OCI-LY7 (cell line): ENCODE measurements around the gene WDR41. TPM values are rescaled to one million over a fixed set of nuclear protein-coding genes. Genes with fewer than 3 reads are reported as not detected.

ENCODE experiments used
- BruUV-seq: library from RNA; stranded (reverse); fragments of 400-500 nt; replicated peaks from 2 replicates; lab custom pipeline; 2021; lab: Mats Ljungman, UMichigan
- CTCF ChIA-PET: fragments of 300-600 bp; sonication (Branson Sonifier 250); formaldehyde crosslinking; loops from one replicate; lab custom pipeline; 2022; ENCODE audit warnings: antibody characterized with exemption; ENCODE audit not compliant: unreplicated experiment; lab: Charles Lee
- POLR2A ChIA-PET: fragments of 300-600 bp; sonication (Branson Sonifier 250); formaldehyde crosslinking; loops from one replicate; lab custom pipeline; 2022; ENCODE audit warnings: antibody characterized with exemption; lab: Charles Lee
- DNase-seq: peaks from one replicate; pipeline ENCODE4 v3.0.0-alpha.2; 2015; ENCODE audit warnings: low spot score
- H2AFZ ChIP-seq: fragments of 200-600 bp; sonication (generic), shearing (Covaris generic); 2 replicates; pipeline ENCODE4 v1.6.1; 2014; ENCODE audit warnings: mild to moderate bottlenecking, antibody characterized with exemption, low read length, moderate library complexity
- H3K27ac ChIP-seq: fragments of 200-600 bp; sonication (generic); 2 replicates; pipeline ENCODE4 v1.5.1; 2014; ENCODE audit warnings: mixed run types, low read depth, mild to moderate bottlenecking, moderate library complexity, low read length, inconsistent platforms; ENCODE audit not compliant: poor library complexity, severe bottlenecking
- H3K36me3 ChIP-seq: fragments of 200-600 bp; sonication (generic); 2 replicates; pipeline ENCODE4 v1.6.1; 2014; ENCODE audit warnings: mild to moderate bottlenecking, antibody characterized with exemption, low read length, moderate library complexity, mixed read lengths; ENCODE audit not compliant: insufficient read depth
- H3K4me1 ChIP-seq: fragments of 200-600 bp; sonication (generic); 2 replicates; pipeline ENCODE4 v1.5.1; 2014; ENCODE audit warnings: mild to moderate bottlenecking, low read length; ENCODE audit not compliant: insufficient read depth, poor library complexity, severe bottlenecking
- H3K4me2 ChIP-seq: fragments of 200-600 bp; sonication (generic); 2 replicates; pipeline ENCODE4 v1.6.1; 2014; ENCODE audit warnings: mild to moderate bottlenecking, low read length
- H3K4me3 ChIP-seq: fragments of 200-600 bp; sonication (generic); 2 replicates; pipeline ENCODE4 v1.5.1; 2014; ENCODE audit warnings: mild to moderate bottlenecking, low read depth, low read length; ENCODE audit not compliant: poor library complexity, severe bottlenecking
- H3K79me2 ChIP-seq: fragments of 200-600 bp; sonication (generic); 2 replicates; pipeline ENCODE4 v1.6.1; 2016; ENCODE audit warnings: low read depth, mild to moderate bottlenecking, low read length, moderate library complexity, mixed read lengths; ENCODE audit not compliant: insufficient read depth
- H3K9me2 ChIP-seq: fragments of 200-600 bp; sonication (generic); 2 replicates; pipeline ENCODE4 v1.6.1; 2016; ENCODE audit warnings: mild to moderate bottlenecking, low read length, mixed read lengths; ENCODE audit not compliant: insufficient read depth
- H3K9me3 ChIP-seq: fragments of 200-600 bp; sonication (generic); 2 replicates; pipeline ENCODE4 v1.6.1; 2014; ENCODE audit warnings: mild to moderate bottlenecking, mixed run types, low read length, mixed read lengths
- H4K20me1 ChIP-seq: fragments of 200-600 bp; sonication (generic); 2 replicates; pipeline ENCODE4 v1.6.1; 2014; ENCODE audit warnings: mild to moderate bottlenecking, antibody characterized with exemption, low read length, moderate library complexity, mixed read lengths; ENCODE audit not compliant: insufficient read depth
- CTCF ChIP-seq: fragments of 200-600 bp; sonication (generic); conservative IDR thresholded peaks from 2 replicates; pipeline ENCODE4 v1.5.1; 2014; ENCODE audit warnings: mild to moderate bottlenecking, antibody characterized with exemption, low read length, moderate library complexity, mixed read lengths
- EZH2phosphoT487 ChIP-seq: fragments of 200-600 bp; sonication (generic); IDR thresholded peaks from 2 replicates; pipeline ENCODE4 v1.6.1; 2018; ENCODE audit warnings: low read depth, borderline replicate concordance, mild to moderate bottlenecking, mixed run types, antibody characterized with exemption, low read length, moderate library complexity, mixed read lengths
- intact Hi-C: fragments of 100-400 bp; cut with micrococcal nuclease; formaldehyde crosslinking; loops from one replicate; pipeline ENCODE4 v1.10.0; 2022; ENCODE audit not compliant: unreplicated experiment
- total RNA-seq, 2 experiments: library from RNA; depleted of rRNA in 1 of 2; stranded (reverse); fragments of >200 nt in 1 of 2; shearing (Covaris generic) in 1 of 2; gene quantifications; 2 replicates each; pipeline ENCODE4 v1.2.3, GENCODE V29; 2014 to 2022

Gene WDR41
- total RNA-seq, 2 experiments from 2014 or later: 75.1 to 80.2 TPM

- no TSS peak for BruUV-seq
- ChIA-PET CTCF (no interaction called here), POLR2A (interaction anchor here (0.6 to 1.0 kb wide), 4 partner anchors 11 to 887 kb away, joined by 3 to 7 read pairs (median 3); no protein-coding TSS in a partner anchor)
- Histone ChIP-seq H3K4me2 (no peak overlapping the region), H3K79me2 (no peaks in the 10 kb centered on the region; the same call in 1 of the 2 replicates), H2AFZ (no peak overlapping the region), H4K20me1 (no peaks in the 10 kb centered on the region), H3K27ac (no peak overlapping the region), H3K9me2 (no peaks in the 10 kb centered on the region), H3K9me3 (no peaks in the 10 kb centered on the region), H3K4me3 (no peak overlapping the region), H3K36me3 (peaks cover 39% of the 10 kb centered on the region), H3K4me1 (no peaks in the 10 kb centered on the region)
- no peak for TF ChIP-seq CTCF
- no peak for TF ChIP-seq EZH2phosphoT487
- intact Hi-C loops: no loop called here
- no peak for DNase-seq
These were observed 28.2 kb downstream of the WDR41 start for GRCh38 chr5:77463905-77464304.

DNA sequence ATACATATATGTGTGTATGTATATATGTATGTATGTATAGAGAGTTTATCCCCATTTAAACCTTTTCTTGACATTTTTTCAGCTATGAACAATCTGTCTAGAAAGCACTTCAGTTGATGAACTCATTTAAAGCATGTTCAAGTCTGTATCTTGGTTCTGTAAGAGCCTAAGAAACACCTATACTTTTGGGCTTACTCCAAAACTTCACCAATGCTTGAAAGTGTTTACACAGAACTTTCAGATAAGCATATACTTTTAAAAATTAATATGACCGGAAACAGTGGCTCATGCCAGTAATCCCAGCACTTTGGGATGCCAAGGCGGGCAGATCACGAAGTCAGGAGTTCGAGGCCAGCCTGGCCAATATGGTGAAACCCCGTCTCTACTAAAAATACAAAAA, 30.8 kb downstream of the WDR41 start:
- H4K20me1 ChIP-seq: no peaks in the 10 kb centered on the region
- no peaks in the 10 kb centered on the region for H3K9me2 ChIP-seq
- H3K9me3 ChIP-seq: no peaks in the 10 kb centered on the region
- intact Hi-C loops: no loop called here
- no peak overlapping the region for H3K27ac ChIP-seq
- POLR2A ChIA-PET: no interaction called here
- no peaks in the 10 kb centered on the region for H3K79me2 ChIP-seq
- no peak overlapping the region for H2AFZ ChIP-seq
- TF ChIP-seq CTCF: no peak
- TF ChIP-seq EZH2phosphoT487: no peak
- H3K4me3 ChIP-seq: no peak overlapping the region
- no peak for DNase-seq
- BruUV-seq: no TSS peak
- no peaks in the 10 kb centered on the region for H3K4me1 ChIP-seq
- no peak overlapping the region for H3K4me2 ChIP-seq
- CTCF ChIA-PET: no interaction called here
- peaks cover 31% of the 10 kb centered on the region for H3K36me3 ChIP-seq

GRCh38 chr5:77454123-77454522, 38.0 kb downstream of the WDR41 start:
- no peak for DNase-seq
- Histone ChIP-seq H3K36me3 (peaks cover 39% of the 10 kb centered on the region), H3K4me1 (no peaks in the 10 kb centered on the region), H3K9me2 (no peaks in the 10 kb centered on the region), H3K9me3 (no peaks in the 10 kb centered on the region), H3K4me3 (no peak overlapping the region), H3K79me2 (no peaks in the 10 kb centered on the region), H3K4me2 (no peak overlapping the region), H4K20me1 (no peaks in the 10 kb centered on the region), H3K27ac (no peak overlapping the region), H2AFZ (no peak overlapping the region)
- POLR2A ChIA-PET: no interaction called here
- CTCF ChIA-PET: no interaction called here
- no TSS peak for BruUV-seq
- TF ChIP-seq CTCF (no peak), EZH2phosphoT487 (no peak)
- intact Hi-C loops: no loop called here
